ENCODE data around the gene RABGEF1. TPM values are rescaled to one million over a fixed set of nuclear protein-coding genes. Genes with fewer than 3 reads are reported as not detected.

The RABGEF1 gene
- total RNA-seq, 2 donors from 2014 or later: 34.9 to 42.0 TPM

DNA sequence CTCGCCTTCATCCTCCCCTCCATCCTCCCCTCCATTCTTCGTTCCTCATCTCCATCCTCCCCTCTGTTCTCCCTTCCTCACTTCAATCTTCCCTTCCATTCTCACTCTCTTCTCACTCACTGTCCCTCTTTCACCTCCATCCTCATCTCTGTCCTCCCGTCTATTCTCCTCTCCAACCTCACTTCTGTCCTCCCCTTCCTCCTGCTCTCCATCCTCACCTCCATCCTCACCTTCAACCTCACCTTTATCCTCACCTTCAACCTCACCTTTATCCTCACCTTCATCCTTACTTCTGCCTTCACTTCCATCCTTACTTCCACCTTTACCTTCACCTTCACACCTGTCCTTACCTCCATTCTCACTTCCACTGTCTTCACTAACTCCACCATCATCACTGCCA, 11.3 kb upstream of the RABGEF1 start:
- no peak overlapping the region for H3K4me3 ChIP-seq
- DNase-seq (ENCODE audit: low spot score) (no peak), ATAC-seq (ENCODE audit: insufficient number of reproducible peaks, low FRiP score, low read depth) (no peak)
- H3K36me3 ChIP-seq: peaks cover 8% of the 10 kb centered on the region
- TF ChIP-seq, protein P1, sequence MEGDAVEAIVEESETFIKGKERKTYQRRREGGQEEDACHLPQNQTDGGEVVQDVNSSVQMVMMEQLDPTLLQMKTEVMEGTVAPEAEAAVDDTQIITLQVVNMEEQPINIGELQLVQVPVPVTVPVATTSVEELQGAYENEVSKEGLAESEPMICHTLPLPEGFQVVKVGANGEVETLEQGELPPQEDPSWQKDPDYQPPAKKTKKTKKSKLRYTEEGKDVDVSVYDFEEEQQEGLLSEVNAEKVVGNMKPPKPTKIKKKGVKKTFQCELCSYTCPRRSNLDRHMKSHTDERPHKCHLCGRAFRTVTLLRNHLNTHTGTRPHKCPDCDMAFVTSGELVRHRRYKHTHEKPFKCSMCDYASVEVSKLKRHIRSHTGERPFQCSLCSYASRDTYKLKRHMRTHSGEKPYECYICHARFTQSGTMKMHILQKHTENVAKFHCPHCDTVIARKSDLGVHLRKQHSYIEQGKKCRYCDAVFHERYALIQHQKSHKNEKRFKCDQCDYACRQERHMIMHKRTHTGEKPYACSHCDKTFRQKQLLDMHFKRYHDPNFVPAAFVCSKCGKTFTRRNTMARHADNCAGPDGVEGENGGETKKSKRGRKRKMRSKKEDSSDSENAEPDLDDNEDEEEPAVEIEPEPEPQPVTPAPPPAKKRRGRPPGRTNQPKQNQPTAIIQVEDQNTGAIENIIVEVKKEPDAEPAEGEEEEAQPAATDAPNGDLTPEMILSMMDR (IDR thresholded peaks at IDR 0.05): no peak
- H3K27me3 ChIP-seq (replicated peaks; ENCODE audit: insufficient read depth): no peaks in the 10 kb centered on the region
- no peak overlapping the region for H3K27ac ChIP-seq
- H3K4me1 ChIP-seq (ENCODE audit: control insufficient read depth in 1 of 2, low read depth in 2 of 2): no peaks in the 10 kb centered on the region
- peaks cover 4% of the 10 kb centered on the region for H3K9me3 ChIP-seq

DNA sequence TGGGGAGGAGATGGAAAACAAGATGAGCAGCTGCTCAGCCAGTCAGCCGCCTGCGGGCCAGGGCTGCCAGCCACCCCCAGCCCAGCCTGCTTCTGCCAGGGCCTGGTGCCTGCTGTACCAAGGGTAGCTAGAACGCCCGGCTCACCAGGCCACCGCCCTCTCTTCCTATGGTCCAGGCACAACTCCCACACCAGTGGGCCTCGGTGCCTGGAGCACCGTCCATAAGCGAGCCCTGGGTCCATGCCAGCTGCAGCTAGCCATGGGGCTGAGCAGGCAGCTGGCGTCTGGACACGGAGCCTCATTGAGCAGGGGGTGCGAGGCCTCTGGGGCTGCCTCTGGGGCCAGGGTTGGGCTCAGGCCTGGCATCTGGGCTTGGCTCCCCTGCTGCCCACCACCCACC, 8.5 kb upstream of the RABGEF1 start:
- H3K36me3 ChIP-seq: peaks cover 10% of the 10 kb centered on the region

DNA sequence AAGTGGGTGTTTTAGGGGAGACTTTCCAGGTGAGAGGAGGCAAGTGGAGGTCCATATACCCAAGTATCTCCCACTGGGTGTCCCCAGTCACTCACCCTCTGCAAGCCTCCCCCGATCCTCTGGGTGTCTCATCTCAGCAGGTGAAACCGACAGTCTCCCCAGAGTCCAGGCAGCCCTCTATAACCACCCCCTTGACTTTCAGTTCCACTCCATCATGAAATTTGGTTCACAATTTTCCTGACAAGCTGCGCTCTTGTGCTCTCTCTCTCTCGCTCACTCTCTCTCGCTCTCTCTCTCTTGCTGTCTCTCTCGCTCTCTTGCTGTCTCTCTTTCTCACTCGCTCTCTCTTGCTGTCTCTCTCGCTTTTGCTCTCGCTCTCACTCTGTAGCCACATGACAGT, 8.1 kb upstream of the RABGEF1 start:
- DNase-seq (ENCODE audit: low spot score) (no peak), ATAC-seq (ENCODE audit: insufficient number of reproducible peaks, low FRiP score, low read depth) (no peak)
- no peaks in the 10 kb centered on the region for H3K4me1 ChIP-seq (ENCODE audit: control insufficient read depth in 1 of 2, low read depth in 2 of 2)
- peaks cover 10% of the 10 kb centered on the region for H3K36me3 ChIP-seq
- no peak overlapping the region for H3K4me3 ChIP-seq
- H3K27ac ChIP-seq: no peak overlapping the region
- H3K9me3 ChIP-seq: peaks cover 4% of the 10 kb centered on the region
- TF ChIP-seq, protein P1 (IDR thresholded peaks at IDR 0.05): no peak
- no peaks in the 10 kb centered on the region for H3K27me3 ChIP-seq (replicated peaks; ENCODE audit: insufficient read depth)

More for the DNA sequence above, 8.5 kb upstream of the RABGEF1 start:
- H3K9me3 ChIP-seq: peaks cover 4% of the 10 kb centered on the region
- ATAC-seq (ENCODE audit: insufficient number of reproducible peaks, low FRiP score, low read depth): no peak
- no peaks in the 10 kb centered on the region for H3K27me3 ChIP-seq (replicated peaks; ENCODE audit: insufficient read depth)
- H3K27ac ChIP-seq: no peak overlapping the region
- TF ChIP-seq, protein P1 (IDR thresholded peaks at IDR 0.05): no peak
- H3K4me3 ChIP-seq: no peak overlapping the region
- H3K4me1 ChIP-seq (ENCODE audit: control insufficient read depth in 1 of 2, low read depth in 2 of 2): no peaks in the 10 kb centered on the region
- DNase-seq (ENCODE audit: low spot score): no peak

DNA sequence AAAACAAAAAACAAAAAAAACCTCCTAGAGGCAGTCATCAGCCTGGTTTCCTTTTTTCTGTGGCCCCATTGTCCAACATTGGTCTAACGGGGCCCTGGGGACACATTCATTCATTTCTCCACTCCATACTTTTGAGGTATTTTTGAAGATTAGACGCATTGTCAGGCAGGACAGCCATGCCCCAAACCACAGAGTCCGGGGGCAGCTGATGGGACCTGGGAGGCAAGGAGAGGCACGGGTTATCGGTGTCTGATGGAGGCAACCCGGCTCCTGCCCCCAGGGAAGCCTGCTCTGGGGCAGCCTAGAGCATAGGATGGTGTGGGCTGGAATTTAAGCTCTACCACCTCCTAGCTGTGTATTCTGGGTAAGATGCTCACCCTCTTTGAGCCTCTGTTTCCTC, 6.5 kb upstream of the RABGEF1 start:
- Histone ChIP-seq H3K9me3 (peaks cover 4% of the 10 kb centered on the region), H3K36me3 (peaks cover 10% of the 10 kb centered on the region), H3K4me1 (ENCODE audit: control insufficient read depth in 1 of 2, low read depth in 2 of 2) (no peaks in the 10 kb centered on the region), H3K4me3 (no peak overlapping the region), H3K27ac (no peak overlapping the region), H3K27me3 (replicated peaks; ENCODE audit: insufficient read depth) (no peaks in the 10 kb centered on the region)
- DNase-seq (ENCODE audit: low spot score) (no peak), ATAC-seq (ENCODE audit: insufficient number of reproducible peaks, low FRiP score, low read depth) (no peak)
- TF ChIP-seq, protein P1 (IDR thresholded peaks at IDR 0.05): no peak

DNA sequence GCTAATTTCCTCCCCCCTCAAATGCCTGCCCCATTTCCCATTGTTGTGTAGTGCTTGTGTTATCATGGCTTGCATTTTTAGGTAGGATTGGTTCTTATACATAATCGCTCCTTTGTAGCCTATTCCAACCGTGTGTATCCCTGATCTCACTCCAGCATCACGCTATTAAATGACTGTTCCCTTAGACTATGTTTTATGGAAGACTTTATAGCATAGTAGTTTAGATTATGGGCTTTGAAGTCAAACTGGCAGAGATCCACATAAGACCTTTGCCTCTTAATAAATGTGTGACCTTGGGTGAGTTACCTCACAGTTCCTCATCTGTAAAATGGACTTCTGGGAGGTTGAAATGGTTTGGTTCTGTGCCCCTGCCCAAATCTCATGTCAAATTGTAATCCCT, 5.4 kb upstream of the RABGEF1 start:
- Histone ChIP-seq H3K27ac (no peak overlapping the region), H3K27me3 (replicated peaks; ENCODE audit: insufficient read depth) (no peaks in the 10 kb centered on the region), H3K4me3 (no peak overlapping the region), H3K9me3 (peaks cover 4% of the 10 kb centered on the region), H3K36me3 (peaks cover 10% of the 10 kb centered on the region), H3K4me1 (ENCODE audit: control insufficient read depth in 1 of 2, low read depth in 2 of 2) (peaks cover 0 to 6% of the 10 kb centered on the region in 2 donors)
- DNase-seq (ENCODE audit: low spot score) (no peak), ATAC-seq (ENCODE audit: insufficient number of reproducible peaks, low FRiP score, low read depth) (no peak)
- TF ChIP-seq, protein P1 (IDR thresholded peaks at IDR 0.05): no peak
